GM12878 (cell line): ENCODE measurements around the gene DYNC2H1. TPM values are rescaled to one million over a fixed set of nuclear protein-coding genes. Genes with fewer than 3 reads are reported as not detected.

Source experiments
- ATAC-seq: fragments of 200-7000 bp; cut with Tn5 transposase; 3 replicates; pipeline ENCODE4 v1.9.1; 2020; ENCODE audit warnings: mild to moderate bottlenecking, moderate library complexity
- BruUV-seq: library from RNA; stranded (reverse); fragments of 400-500 nt; replicated peaks from 2 replicates; lab custom pipeline; 2021; lab: Mats Ljungman, UMichigan
- CTCF ChIA-PET: fragments of 300-600 bp; sonication (Branson Sonifier 250); formaldehyde crosslinking; extraction: SDS; loops from one replicate; lab custom pipeline; 2021; ENCODE audit warnings: inconsistent platforms; lab: Yijun Ruan, JAX
- POLR2A ChIA-PET: fragments of 350-600 bp; formaldehyde crosslinking; extraction: SDS; loops from one replicate; lab custom pipeline; 2021; ENCODE audit warnings: inconsistent platforms; lab: Charles Lee
- RAD21 ChIA-PET: fragments of 300-600 bp; sonication (Branson Sonifier 250); formaldehyde crosslinking; loops from one replicate; lab custom pipeline; 2023; ENCODE audit warnings: antibody characterized with exemption; ENCODE audit not compliant: unreplicated experiment; lab: Charles Lee
- SMC1A ChIA-PET: fragments of 300-600 bp; sonication (Branson Sonifier 250); formaldehyde crosslinking; loops from one replicate; lab custom pipeline; 2023; ENCODE audit not compliant: unreplicated experiment, uncharacterized antibody; lab: Charles Lee
- DNase-seq: peaks from one replicate; pipeline ENCODE4 v3.0.0-alpha.2; 2011; ENCODE audit warnings: low read depth, low spot score
- FAIRE-seq: peaks from 3 replicates; lab custom pipeline; 2011; peaks lifted over from hg19 to GRCh38; lab: Jason Lieb, UNC
- H2AFZ ChIP-seq: 2 replicates; pipeline ENCODE4 v1.6.0; 2011; ENCODE audit warnings: low read depth, low read length, control low read depth; ENCODE audit not compliant: control insufficient read depth
- H3K27ac ChIP-seq: 2 replicates; pipeline ENCODE4 v1.5.1; 2011; ENCODE audit warnings: control low read depth; ENCODE audit not compliant: control insufficient read depth, insufficient read depth
- H3K27me3 ChIP-seq, 2 experiments: replicated peaks in 1 of 2; 2 replicates each; pipeline versions ENCODE4 v1.6.0 to v1.6.1; 2011; ENCODE audit warnings: low read length in 1 of 2; ENCODE audit not compliant: control insufficient read depth in 2 of 2, insufficient read depth in 2 of 2
- H3K36me3 ChIP-seq, 2 experiments: 2 replicates each; pipeline ENCODE4 v1.5.1; 2011; ENCODE audit warnings: low read length in 1 of 2; ENCODE audit not compliant: control insufficient read depth in 2 of 2, insufficient read depth in 2 of 2
- H3K4me1 ChIP-seq: 2 replicates; pipeline ENCODE4 v1.6.1; 2011; ENCODE audit warnings: mild to moderate bottlenecking, low read length, moderate library complexity, mixed read lengths; ENCODE audit not compliant: control insufficient read depth, insufficient read depth
- H3K4me2 ChIP-seq: 2 replicates; pipeline ENCODE4 v1.6.0; 2011; ENCODE audit warnings: control low read depth; ENCODE audit not compliant: control insufficient read depth, insufficient read depth
- H3K4me3 ChIP-seq: fragments of 200-600 bp; sonication (generic); 2 replicates; pipeline ENCODE4 v1.5.1; 2016
- H3K79me2 ChIP-seq: 2 replicates; pipeline ENCODE4 v1.6.0; 2011; ENCODE audit warnings: low read length; ENCODE audit not compliant: control insufficient read depth, insufficient read depth
- H3K9ac ChIP-seq: 2 replicates; pipeline ENCODE4 v1.8.0; 2011; ENCODE audit warnings: low read length, control low read depth, mixed read lengths; ENCODE audit not compliant: control insufficient read depth, insufficient read depth
- H3K9me3 ChIP-seq: replicated peaks from 3 replicates; pipeline ENCODE4 v1.5.1; 2011; ENCODE audit warnings: mild to moderate bottlenecking, low read length; ENCODE audit not compliant: control insufficient read depth, insufficient read depth
- H4K20me1 ChIP-seq: 2 replicates; pipeline ENCODE4 v1.6.0; 2011; ENCODE audit not compliant: control insufficient read depth, insufficient read depth
- HCFC1 ChIP-seq: fragments of 150-350 bp; IDR thresholded peaks from 2 replicates; pipeline ENCODE4 v1.6.1; 2014; ENCODE audit warnings: low read length
- HDGF ChIP-seq: fragments of 450-650 bp; IDR thresholded peaks from 2 replicates; pipeline ENCODE4 v1.6.1; 2016; ENCODE audit warnings: antibody characterized with exemption
- IRF4 ChIP-seq: IDR thresholded peaks from 2 replicates; pipeline ENCODE4 v1.6.1; 2011; ENCODE audit warnings: low read depth, low read length
- JUND ChIP-seq: IDR thresholded peaks from 2 replicates; pipeline ENCODE4 v1.6.1; 2012; ENCODE audit warnings: low read depth, mild to moderate bottlenecking, low read length, improper control_type of control experiment, moderate library complexity
- KLF5 ChIP-seq: fragments of 450-650 bp; IDR thresholded peaks from 2 replicates; pipeline ENCODE4 v1.6.1; 2014; ENCODE audit warnings: mild to moderate bottlenecking; ENCODE audit not compliant: partially characterized antibody
- MLLT1 ChIP-seq: fragments of 450-650 bp; IDR thresholded peaks from 2 replicates; pipeline ENCODE4 v1.6.1; 2016; ENCODE audit warnings: mild to moderate bottlenecking
- SUZ12 ChIP-seq: fragments of 200-600 bp; sonication (generic); IDR thresholded peaks from one replicate; pipeline ENCODE4 v1.6.1; 2018; ENCODE audit warnings: antibody characterized with exemption, mild to moderate bottlenecking; ENCODE audit not compliant: unreplicated experiment
- WGBS: methylation state at CpG from one replicate; pipeline ENCODE4 v1.1.6; 2016; ENCODE audit warnings: low lambda C conversion rate; ENCODE audit not compliant: insufficient replicate concordance, insufficient coverage; ENCODE audit errors: missing lambda C conversion rate; 5-methylcytosine and 5-hydroxymethylcytosine counted together
- in situ Hi-C: fragments of 300-500 bp; cut with MboI; formaldehyde crosslinking; loops from 9 replicates; pipeline ENCODE4 v1.14.3; 2018; ENCODE audit warnings: mixed read lengths
- intact Hi-C: fragments of 100-400 bp; cut with micrococcal nuclease; formaldehyde crosslinking; loops from one replicate; pipeline ENCODE4 v1.14.2; 2022; ENCODE audit not compliant: unreplicated experiment
- polyA plus RNA-seq, 11 experiments: library from polyadenylated mRNA; depleted of rRNA in 4 of 11; unstranded in 6 of 11; stranded (reverse) in 5 of 11; fragments of >200 nt; fragmentation: Nextera tagmentation in 4 of 11; fragmentation: Illumina TruSeq in 1 of 11; extraction: Ambion mirVana in 4 of 11; extraction: Trizol in 1 of 11; gene quantifications; 1 replicate in 1 of 11; 2 replicates in 10 of 11; pipeline versions ENCODE4 v1.2.1 to v1.2.3, GENCODE V29; 2011 to 2016; ENCODE audit warnings: inconsistent platforms in 2 of 11, missing spikeins in 2 of 11, low read depth in 1 of 11
- total RNA-seq, 4 experiments: library from RNA; depleted of rRNA in 3 of 4; stranded (reverse); fragments of >200 nt in 3 of 4; fragmentation: Illumina TruSeq in 1 of 4; extraction: Trizol in 1 of 4; gene quantifications; 2 replicates each; pipeline versions ENCODE4 v1.2.1 to v1.2.3, GENCODE V29; 2013 to 2021
- TF ChIP-seq, protein P1 (sequence below): IDR thresholded peaks from 2 replicates; pipeline ENCODE4 v1.6.1; 2012; ENCODE audit warnings: mild to moderate bottlenecking, low read depth, low read length
- TF ChIP-seq, protein P2 (sequence below): fragments of 450-650 bp; IDR thresholded peaks from 2 replicates; pipeline ENCODE4 v1.6.1; 2014; ENCODE audit warnings: mild to moderate bottlenecking
- TF ChIP-seq, protein P3 (sequence below): fragments of 450-650 bp; formaldehyde crosslinking; IDR thresholded peaks from 2 replicates; pipeline ENCODE4 v1.5.0; 2022; ENCODE audit warnings: mild to moderate bottlenecking, missing genetic modification characterization
- TF ChIP-seq, protein P4 (sequence below): fragments of 450-650 bp; formaldehyde crosslinking; IDR thresholded peaks from 2 replicates; pipeline ENCODE4 v1.4.0; 2020; ENCODE audit warnings: mild to moderate bottlenecking, moderate library complexity

DYNC2H1 gene
- total and polyA plus RNA-seq, 10 of the 15 experiments (the other 5 are each of a cell fraction or from before 2014, with no cell fraction given): 0.12 to 3.9 (median 0.23) TPM; not detected in 2

GRCh38 chr11:103358251-103358650 is 249.0 kb downstream of the DYNC2H1 start:
- RAD21 ChIA-PET: no interaction called here
- Histone ChIP-seq H3K4me3 (no peak overlapping the region), H3K9ac (no peak overlapping the region), H3K27ac (no peak overlapping the region), H3K9me3 (no peaks in the 10 kb centered on the region), H3K27me3 (no peaks in the 10 kb centered on the region), H4K20me1 (no peaks in the 10 kb centered on the region), H2AFZ (no peak overlapping the region), H3K4me2 (no peak overlapping the region), H3K4me1 (no peaks in the 10 kb centered on the region), H3K36me3 (no peaks in the 10 kb centered on the region), H3K79me2 (no peaks in the 10 kb centered on the region)
- 96% methylated on average over 2 of the region's 2 CpGs for WGBS
- in situ Hi-C loops (no loop called here), intact Hi-C loops (no loop called here)
- SMC1A ChIA-PET: interaction anchor here (1.5 kb wide), 1 partner anchor 9 kb away, joined by 6 read pairs; no protein-coding TSS in a partner anchor
- CTCF ChIA-PET: no interaction called here
- POLR2A ChIA-PET: no interaction called here
- no peak for FAIRE-seq
- DNase-seq: no peak
- no peak for ATAC-seq
- no TSS peak for BruUV-seq
- no peak for TF ChIP-seq HCFC1
- no peak for TF ChIP-seq IRF4
- no peak for TF ChIP-seq KLF5
- TF ChIP-seq JUND: no peak
- TF ChIP-seq, protein P1, sequence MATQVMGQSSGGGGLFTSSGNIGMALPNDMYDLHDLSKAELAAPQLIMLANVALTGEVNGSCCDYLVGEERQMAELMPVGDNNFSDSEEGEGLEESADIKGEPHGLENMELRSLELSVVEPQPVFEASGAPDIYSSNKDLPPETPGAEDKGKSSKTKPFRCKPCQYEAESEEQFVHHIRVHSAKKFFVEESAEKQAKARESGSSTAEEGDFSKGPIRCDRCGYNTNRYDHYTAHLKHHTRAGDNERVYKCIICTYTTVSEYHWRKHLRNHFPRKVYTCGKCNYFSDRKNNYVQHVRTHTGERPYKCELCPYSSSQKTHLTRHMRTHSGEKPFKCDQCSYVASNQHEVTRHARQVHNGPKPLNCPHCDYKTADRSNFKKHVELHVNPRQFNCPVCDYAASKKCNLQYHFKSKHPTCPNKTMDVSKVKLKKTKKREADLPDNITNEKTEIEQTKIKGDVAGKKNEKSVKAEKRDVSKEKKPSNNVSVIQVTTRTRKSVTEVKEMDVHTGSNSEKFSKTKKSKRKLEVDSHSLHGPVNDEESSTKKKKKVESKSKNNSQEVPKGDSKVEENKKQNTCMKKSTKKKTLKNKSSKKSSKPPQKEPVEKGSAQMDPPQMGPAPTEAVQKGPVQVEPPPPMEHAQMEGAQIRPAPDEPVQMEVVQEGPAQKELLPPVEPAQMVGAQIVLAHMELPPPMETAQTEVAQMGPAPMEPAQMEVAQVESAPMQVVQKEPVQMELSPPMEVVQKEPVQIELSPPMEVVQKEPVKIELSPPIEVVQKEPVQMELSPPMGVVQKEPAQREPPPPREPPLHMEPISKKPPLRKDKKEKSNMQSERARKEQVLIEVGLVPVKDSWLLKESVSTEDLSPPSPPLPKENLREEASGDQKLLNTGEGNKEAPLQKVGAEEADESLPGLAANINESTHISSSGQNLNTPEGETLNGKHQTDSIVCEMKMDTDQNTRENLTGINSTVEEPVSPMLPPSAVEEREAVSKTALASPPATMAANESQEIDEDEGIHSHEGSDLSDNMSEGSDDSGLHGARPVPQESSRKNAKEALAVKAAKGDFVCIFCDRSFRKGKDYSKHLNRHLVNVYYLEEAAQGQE: no peak
- TF ChIP-seq, protein P2, sequence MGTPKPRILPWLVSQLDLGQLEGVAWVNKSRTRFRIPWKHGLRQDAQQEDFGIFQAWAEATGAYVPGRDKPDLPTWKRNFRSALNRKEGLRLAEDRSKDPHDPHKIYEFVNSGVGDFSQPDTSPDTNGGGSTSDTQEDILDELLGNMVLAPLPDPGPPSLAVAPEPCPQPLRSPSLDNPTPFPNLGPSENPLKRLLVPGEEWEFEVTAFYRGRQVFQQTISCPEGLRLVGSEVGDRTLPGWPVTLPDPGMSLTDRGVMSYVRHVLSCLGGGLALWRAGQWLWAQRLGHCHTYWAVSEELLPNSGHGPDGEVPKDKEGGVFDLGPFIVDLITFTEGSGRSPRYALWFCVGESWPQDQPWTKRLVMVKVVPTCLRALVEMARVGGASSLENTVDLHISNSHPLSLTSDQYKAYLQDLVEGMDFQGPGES: no peak
- TF ChIP-seq, protein P3, sequence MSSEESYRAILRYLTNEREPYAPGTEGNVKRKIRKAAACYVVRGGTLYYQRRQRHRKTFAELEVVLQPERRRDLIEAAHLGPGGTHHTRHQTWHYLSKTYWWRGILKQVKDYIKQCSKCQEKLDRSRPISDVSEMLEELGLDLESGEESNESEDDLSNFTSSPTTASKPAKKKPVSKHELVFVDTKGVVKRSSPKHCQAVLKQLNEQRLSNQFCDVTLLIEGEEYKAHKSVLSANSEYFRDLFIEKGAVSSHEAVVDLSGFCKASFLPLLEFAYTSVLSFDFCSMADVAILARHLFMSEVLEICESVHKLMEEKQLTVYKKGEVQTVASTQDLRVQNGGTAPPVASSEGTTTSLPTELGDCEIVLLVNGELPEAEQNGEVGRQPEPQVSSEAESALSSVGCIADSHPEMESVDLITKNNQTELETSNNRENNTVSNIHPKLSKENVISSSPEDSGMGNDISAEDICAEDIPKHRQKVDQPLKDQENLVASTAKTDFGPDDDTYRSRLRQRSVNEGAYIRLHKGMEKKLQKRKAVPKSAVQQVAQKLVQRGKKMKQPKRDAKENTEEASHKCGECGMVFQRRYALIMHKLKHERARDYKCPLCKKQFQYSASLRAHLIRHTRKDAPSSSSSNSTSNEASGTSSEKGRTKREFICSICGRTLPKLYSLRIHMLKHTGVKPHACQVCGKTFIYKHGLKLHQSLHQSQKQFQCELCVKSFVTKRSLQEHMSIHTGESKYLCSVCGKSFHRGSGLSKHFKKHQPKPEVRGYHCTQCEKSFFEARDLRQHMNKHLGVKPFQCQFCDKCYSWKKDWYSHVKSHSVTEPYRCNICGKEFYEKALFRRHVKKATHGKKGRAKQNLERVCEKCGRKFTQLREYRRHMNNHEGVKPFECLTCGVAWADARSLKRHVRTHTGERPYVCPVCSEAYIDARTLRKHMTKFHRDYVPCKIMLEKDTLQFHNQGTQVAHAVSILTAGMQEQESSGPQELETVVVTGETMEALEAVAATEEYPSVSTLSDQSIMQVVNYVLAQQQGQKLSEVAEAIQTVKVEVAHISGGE (CRISPR knock-in tag): no peak
- TF ChIP-seq HDGF: no peak
- TF ChIP-seq, protein P4, sequence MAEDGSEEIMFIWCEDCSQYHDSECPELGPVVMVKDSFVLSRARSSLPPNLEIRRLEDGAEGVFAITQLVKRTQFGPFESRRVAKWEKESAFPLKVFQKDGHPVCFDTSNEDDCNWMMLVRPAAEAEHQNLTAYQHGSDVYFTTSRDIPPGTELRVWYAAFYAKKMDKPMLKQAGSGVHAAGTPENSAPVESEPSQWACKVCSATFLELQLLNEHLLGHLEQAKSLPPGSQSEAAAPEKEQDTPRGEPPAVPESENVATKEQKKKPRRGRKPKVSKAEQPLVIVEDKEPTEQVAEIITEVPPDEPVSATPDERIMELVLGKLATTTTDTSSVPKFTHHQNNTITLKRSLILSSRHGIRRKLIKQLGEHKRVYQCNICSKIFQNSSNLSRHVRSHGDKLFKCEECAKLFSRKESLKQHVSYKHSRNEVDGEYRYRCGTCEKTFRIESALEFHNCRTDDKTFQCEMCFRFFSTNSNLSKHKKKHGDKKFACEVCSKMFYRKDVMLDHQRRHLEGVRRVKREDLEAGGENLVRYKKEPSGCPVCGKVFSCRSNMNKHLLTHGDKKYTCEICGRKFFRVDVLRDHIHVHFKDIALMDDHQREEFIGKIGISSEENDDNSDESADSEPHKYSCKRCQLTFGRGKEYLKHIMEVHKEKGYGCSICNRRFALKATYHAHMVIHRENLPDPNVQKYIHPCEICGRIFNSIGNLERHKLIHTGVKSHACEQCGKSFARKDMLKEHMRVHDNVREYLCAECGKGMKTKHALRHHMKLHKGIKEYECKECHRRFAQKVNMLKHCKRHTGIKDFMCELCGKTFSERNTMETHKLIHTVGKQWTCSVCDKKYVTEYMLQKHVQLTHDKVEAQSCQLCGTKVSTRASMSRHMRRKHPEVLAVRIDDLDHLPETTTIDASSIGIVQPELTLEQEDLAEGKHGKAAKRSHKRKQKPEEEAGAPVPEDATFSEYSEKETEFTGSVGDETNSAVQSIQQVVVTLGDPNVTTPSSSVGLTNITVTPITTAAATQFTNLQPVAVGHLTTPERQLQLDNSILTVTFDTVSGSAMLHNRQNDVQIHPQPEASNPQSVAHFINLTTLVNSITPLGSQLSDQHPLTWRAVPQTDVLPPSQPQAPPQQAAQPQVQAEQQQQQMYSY (CRISPR knock-in tag): no peak
- no peak for TF ChIP-seq MLLT1
- no peak for TF ChIP-seq SUZ12
